ENCODE measurements around the gene MTMR2.

The MTMR2 gene

GRCh38 chr11:95803973-95804372 is 119.9 kb downstream of the MTMR2 start:
- no peak for TF ChIP-seq CTCF (IDR thresholded peaks at IDR 0.05; ENCODE audit: borderline replicate concordance, insufficient read depth, low read depth, low read length)
- H3K4me3 ChIP-seq (ENCODE audit: low read depth, low read length), result no peak overlapping the region

- H3K4me3 ChIP-seq (ENCODE audit: low read depth, low read length), result no peak overlapping the region
- TF ChIP-seq CTCF (IDR thresholded peaks at IDR 0.05; ENCODE audit: borderline replicate concordance, insufficient read depth, low read depth, low read length), result no peak
These were observed 121.1 kb downstream of the MTMR2 start for GRCh38 chr11:95802806-95803205.

GRCh38 chr11:95800438-95800837 is 123.5 kb downstream of the MTMR2 start:
- H3K4me3 ChIP-seq (ENCODE audit: low read depth, low read length), result no peak overlapping the region
- no peak for TF ChIP-seq CTCF (IDR thresholded peaks at IDR 0.05; ENCODE audit: borderline replicate concordance, insufficient read depth, low read depth, low read length)

GRCh38 chr11:95799546-95799945 is 124.4 kb downstream of the MTMR2 start:
- H3K4me3 ChIP-seq (ENCODE audit: low read depth, low read length), result no peak overlapping the region
- TF ChIP-seq CTCF (IDR thresholded peaks at IDR 0.05; ENCODE audit: borderline replicate concordance, insufficient read depth, low read depth, low read length), result no peak

- H3K4me3 ChIP-seq (ENCODE audit: low read depth, low read length), result no peak overlapping the region
- no peak for TF ChIP-seq CTCF (IDR thresholded peaks at IDR 0.05; ENCODE audit: borderline replicate concordance, insufficient read depth, low read depth, low read length)
These were observed 127.4 kb downstream of the MTMR2 start for GRCh38 chr11:95796501-95796900.

GRCh38 chr11:95795627-95796295 is 128.1 kb downstream of the MTMR2 start:
- no peak for TF ChIP-seq CTCF (IDR thresholded peaks at IDR 0.05; ENCODE audit: borderline replicate concordance, insufficient read depth, low read depth, low read length)
- no peak overlapping the region for H3K4me3 ChIP-seq (ENCODE audit: low read depth, low read length)

GRCh38 chr11:95794086-95794485 is 129.8 kb downstream of the MTMR2 start:
- no peak overlapping the region for H3K4me3 ChIP-seq (ENCODE audit: low read depth, low read length)
- TF ChIP-seq CTCF (IDR thresholded peaks at IDR 0.05; ENCODE audit: borderline replicate concordance, insufficient read depth, low read depth, low read length), result no peak

Data from GM12875 (cell line).